HG02763 (cell line): ENCODE measurements around the gene MTX2.
A peak's percentile ranks its signal among the peaks of the same experiment; 100 is the strongest.
"Not testable (repeated sequence)": the region's sequence is repeated elsewhere in the genome, so short reads cannot be mapped to it uniquely, and the experiment has no call there.

ENCODE experiments used
- ATAC-seq: cut with Tn5 transposase; IDR thresholded peaks from one replicate; pipeline ENCODE4 v1.9.1; 2021; ENCODE audit warnings: mild to moderate bottlenecking, moderate library complexity; ENCODE audit not compliant: unreplicated experiment

The MTX2 gene

DNA sequence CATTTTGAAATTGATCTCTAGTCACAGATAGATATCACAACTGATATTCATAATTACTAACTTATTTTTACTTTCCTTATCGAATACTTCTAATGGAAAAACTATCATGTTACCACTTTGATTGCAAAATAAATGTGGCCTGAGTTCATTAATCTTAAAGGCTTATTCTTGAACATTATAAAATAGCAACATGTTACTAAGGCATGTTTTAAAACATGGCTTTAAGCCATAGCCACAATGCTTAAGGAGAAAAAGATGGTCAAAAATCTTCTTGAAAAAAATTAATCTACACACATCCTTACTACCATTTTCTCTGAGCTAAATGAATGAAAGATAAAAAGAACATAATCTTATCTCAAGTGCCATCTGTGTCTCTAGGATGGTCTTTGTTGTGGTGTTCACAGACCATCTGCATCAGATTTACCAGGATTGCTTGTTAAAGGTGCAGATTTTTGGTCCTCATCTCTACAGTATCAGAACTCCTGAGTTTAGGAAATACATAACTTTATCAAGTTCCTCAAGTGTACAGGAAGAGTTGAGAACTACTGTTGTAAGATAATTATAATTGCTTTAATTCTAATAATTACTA lies 15.3 kb downstream of the MTX2 start:
- no peak for ATAC-seq

DNA sequence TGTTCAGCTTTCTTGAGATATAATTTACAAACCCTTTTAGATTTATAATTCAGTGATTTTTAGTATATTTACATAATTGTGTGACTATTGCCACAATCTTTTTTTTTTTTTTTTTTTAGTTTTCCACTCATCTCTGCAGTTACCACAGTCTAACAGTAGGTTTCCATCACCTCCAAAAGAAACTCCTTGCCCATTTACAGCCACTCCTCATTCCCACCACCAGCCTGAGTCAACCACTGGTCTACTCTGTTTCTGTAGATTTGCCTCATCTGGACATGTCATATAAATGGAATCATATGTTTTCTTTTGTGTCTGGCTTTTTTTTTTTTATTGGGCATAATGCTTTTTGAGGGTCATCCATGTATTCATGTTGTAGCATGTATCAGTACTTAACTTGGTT lies 16.1 kb downstream of the MTX2 start:
- ATAC-seq, result no peak

DNA sequence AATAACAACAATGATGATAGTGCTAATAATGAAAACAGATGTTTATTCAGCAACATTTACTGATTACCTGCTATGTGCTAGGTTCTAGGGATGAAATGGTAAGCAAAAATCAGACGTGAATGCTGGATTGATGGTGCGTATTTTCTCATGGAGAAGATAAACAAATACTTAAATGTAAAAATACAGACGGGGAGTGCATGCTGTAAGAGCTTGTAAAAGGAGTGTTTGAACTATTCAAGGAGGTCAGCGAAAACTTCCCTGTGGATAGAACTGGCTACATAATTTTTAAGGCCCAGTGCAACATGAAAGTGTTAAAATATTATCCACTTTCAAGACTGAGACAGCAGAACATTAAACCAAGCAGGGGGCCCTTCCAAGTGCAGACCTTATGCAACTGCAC lies 22.1 kb downstream of the MTX2 start:
- ATAC-seq, result no peak

DNA sequence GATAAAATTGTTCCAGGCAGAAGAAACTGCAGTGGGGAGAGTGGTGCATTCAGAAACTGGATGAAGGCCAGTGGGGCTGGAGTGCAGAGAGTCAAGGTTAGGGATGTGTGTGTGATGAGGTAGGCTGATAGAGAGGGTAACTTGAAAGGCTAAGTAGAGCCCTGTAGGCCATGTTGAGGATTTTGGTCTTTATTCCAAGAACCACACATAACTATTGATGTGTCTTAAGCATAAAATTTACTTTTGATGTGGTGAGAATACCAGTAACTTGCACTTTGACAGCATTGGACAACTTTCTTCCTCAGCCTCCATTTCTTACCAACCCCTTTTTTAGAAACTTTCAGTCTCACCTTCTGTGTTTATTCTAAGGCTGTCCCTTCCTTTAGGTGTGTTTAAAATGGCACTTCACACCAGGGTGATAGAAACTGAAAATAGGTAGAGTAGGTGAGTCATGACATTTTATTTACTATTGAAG lies 22.6 kb downstream of the MTX2 start:
- peak; percentile 91 for ATAC-seq

DNA sequence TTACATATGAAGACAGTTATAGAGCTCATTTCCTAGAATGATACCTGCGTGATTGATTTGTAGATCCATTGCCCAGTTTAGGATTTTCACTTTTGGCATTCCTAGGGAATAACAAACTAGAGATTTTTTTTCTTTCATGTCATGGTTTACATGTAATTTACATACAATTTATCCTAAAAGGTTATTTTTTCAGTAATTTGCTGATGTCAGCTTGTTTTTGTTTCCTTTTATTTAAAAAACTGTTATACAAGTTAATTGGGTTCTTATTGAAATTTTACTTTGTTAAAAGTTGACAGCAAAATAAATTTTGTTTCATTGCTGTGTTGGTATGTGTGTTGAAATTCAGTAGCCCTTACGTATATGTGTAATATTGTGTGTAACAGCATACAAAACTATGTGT lies 23.4 kb downstream of the MTX2 start:
- no peak for ATAC-seq

DNA sequence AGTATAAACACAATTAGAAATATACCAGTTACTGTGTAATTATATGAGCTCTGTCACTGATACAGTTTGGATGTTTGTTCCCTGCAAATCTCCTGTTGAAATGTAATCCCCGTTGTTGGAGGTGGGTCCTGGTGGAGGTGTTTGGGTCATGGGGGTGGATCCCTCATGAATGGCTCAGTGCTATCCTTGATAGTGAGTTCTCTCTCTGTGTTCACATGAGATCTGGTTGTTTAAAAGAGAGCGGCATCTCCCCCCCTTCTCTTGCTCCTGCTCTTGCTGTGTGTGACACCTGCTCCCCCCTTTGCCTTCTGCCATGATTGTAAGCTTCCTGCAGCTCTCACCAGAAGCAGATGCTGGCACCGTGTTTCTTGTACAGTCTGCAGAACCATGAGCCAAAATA lies 24.1 kb downstream of the MTX2 start:
- ATAC-seq, result no peak

DNA sequence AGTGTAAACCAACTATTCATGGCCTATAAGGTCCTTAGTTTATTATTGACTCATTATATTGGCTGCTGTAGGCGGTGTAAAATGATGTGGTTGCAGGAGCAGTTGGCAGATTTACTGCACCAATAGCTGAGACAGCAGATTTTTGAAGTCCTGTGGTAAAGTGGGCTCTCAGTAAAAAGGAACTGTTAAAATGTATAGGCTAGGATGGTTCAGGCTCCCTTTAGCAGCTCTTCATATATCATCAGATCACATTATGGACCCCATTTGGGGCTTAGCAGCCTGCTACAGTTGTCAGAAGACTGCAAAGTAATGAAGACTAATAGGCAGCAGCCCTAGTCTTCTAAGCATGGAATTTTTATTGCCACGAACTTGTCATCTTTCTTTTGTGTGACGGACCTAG lies 27.8 kb downstream of the MTX2 start:
- no peak for ATAC-seq

DNA sequence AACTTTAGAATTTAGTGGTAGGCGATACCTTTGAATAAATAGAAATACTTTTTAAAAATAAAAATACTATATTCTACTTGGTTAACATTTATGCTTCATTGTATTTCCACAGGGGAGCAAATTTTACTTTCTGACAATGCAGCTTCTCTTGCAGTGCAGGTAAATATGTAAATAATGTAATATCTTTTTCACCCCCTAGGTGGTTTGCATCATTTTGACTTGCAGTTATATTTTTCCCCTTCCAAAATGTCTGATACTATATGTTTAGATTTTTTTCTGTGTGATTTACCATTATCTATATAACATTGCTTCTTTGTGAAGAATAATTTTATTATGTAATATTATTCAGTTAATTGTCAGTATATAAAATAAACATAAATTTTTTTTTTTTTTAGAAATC lies 28.5 kb downstream of the MTX2 start:
- no peak for ATAC-seq

DNA sequence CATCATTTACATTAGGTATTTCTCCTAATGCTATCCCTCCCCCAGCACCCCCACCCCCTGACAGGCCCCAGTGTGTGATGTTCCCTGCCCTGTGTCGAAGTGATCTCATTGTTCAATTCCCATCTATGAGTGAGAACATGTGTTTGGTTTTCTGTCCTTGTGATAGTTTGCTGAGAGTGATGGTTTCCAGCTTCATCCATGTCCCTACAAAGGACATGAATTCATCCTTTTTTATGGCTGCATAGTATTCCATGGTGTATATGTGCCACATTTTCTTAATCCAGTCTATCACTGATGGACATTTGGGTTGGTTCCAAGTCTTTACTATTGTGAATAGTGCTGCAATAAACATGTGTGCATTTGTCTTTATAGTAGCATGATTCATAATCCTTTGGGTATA lies 36.8 kb downstream of the MTX2 start:
- ATAC-seq, result not testable (repeated sequence)

DNA sequence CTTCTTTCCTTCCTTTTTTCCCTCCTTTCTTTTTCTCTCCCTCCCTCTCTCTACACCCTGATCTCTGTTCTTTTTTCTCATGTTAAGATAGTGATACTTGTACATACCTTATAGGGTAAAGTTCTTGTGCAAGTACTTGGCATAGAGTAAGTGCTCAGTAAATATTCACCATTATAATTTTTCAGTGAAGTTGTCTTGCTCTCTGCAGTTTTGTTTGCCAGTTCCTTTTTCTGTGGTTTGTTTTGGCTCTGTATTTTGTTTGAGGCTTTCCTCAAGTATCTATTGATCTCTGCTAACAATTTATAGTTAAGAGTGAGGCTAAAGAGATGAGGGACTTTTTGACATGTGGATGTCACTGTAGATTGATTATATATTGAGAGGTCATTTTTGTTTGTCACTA lies 48.0 kb downstream of the MTX2 start:
- no peak for ATAC-seq

DNA sequence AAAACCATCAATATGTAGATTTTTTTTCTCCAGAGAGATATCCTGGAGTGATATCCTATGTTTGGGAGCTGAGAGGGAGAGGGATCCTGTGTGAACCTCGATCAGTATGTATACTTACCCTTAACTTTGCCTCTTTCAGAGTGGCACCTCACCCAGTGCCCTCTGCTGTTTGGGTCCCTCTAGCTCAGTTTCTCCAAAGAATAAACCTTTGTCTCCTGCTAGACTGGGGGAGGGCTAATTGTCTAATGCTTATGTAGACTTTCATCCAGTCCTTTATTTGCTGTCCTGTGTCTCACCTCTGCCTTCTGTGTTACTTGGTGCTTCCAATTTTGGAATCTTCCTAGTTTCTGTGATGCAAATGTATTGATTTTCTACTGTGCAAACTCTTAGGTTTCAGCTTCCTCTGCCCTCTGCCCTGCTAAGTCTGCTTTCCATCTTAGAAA lies 48.4 kb downstream of the MTX2 start:
- ATAC-seq, result no peak

DNA sequence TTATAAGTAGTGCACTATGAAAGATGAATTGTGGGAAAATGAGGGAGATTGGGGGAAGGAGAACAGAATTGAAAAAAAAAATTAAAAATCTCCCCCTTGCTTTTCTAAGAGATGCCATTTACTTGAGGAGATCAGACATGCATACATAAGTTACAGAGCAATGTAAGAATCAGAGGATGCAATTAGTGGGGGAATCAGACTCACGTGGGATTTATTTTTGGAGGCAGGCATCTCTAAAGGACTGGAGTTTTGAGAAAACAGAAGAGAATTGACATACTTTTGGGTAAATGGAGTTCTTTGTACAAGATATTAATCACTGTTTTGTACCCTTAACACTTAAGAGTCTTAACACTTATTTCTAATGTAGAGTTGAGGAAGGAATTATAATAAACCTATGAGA lies 52.7 kb downstream of the MTX2 start:
- no peak for ATAC-seq

DNA sequence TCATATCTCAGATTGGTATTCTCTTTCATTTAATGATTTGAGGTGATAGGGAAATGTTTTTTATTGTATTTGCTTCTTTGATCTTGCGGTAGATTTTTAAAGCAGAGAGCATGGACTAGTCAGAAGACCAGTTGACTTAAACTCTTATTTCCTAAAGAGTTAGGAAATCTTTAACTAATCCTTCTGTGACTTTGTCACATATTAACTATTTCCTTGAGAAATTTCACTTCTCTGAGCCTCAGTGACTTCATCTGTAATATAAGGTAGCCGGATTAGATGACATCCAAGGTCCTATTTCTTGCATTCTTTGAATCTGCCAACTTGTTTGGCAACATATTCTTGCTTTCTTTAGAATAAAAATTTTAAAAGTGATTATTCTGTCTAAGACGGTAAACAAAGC lies 55.6 kb downstream of the MTX2 start:
- ATAC-seq, result no peak

DNA sequence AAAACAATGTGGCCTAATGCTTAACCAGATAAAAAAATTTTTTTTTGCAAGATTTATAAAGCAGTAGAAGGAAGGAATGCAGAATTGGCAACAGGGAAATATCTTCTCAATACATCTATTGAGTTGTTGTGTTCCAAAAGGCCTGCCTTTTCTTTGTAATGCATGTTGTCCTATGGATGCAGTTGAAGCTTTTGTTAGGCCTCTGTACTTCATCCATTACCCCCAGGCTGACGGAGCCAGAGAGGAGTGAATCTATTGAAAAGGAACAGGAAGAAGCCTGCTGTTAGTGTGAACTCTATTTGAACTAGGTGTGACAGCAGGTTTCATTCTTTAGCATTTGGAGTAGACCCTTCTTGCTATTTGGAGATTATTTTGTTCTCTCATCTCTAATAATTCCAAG lies 56.5 kb downstream of the MTX2 start:
- ATAC-seq, result no peak

DNA sequence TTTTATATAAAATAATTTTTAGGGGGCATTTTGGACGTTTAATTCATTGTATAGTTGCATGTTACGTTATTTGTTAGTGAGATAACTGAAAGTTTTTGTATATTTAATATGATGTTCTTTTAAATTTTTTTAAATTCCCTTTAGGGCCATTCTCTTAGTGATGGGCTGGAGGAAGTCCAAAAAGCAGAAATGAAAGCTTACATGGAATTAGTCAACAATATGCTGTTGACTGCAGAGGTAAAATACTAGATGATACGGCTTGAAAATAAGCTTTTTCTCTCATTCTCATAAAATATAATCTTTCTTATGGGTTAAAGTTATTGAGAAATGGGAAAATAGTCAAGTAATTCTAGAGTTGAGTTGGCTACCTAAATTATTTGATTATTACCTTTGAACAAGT lies 58.9 kb downstream of the MTX2 start:
- ATAC-seq, result no peak

DNA sequence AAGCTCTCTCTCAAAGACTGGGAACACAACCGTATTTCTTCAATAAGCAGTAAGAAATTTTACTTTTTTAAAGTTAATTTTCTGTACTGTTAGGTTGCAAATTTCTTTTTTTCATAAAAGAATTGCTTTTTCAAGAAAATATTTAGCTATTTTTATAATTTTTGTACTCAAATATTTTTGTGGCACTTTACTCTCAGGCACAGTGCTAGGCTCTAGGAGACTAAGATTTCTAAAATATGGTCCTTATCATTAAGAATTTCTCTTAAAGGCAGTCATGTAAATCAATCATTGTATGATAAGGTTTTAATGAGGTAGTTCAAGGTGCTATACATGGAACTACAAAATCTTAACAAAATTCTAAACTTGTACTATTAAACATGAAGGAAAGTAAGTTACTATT lies 61.4 kb downstream of the MTX2 start:
- ATAC-seq, result no peak

DNA sequence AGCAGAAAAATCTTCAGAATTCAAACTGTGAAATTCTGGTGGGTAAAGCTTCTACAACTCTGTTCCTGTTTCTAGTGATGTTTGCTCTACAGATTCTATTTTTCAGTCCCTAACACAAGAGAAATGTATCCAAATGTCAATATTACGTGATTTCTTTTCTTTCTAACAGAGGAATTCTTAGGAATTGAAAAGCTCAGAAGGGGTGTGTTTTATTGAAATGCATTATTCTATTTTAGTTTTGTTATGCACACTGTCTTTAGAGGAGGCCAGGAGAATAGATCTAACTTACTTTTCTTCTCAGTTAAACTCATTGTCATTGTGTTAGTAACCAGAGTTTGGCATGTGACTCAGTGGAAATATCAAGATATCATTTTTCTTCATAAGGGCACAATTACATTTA lies 62.4 kb downstream of the MTX2 start:
- ATAC-seq, result no peak

DNA sequence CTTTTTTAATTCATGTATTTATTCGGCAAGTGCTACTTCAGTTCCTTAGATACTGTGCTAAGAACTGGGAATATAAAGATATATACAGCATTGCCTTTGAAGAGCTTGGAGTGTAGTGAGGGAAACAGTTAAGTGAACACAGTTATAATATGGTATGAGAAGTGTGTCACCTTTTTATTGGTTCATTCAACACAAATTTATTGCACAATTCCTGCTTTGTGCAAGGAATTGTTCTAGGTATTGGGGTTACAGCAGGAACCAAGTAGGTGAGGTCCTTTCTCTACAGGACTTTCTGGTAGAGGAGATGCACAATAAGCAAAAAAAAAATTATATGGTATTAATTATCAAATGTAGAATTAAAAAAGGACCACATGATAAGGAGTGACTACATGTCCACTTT lies 65.5 kb downstream of the MTX2 start:
- ATAC-seq, result no peak

DNA sequence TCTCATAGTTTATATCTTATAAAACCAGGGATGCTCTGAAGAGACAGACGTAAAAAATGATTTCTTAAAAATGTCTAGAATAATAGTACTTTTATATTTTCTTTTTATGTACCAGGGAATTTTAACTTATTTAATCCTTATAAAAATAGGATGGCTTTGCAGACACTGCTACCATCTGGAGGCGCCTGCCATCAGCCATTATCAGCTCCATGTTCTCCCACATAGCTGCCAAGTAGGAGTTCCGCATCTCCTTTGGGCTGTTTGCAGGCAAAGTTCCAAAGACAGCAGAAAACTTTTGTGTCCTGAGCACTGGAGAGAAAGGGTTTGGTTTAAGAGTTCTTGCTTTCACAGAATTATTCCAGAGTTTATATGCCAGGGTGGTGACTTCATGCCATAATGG lies 69.2 kb downstream of the MTX2 start:
- ATAC-seq, result no peak

DNA sequence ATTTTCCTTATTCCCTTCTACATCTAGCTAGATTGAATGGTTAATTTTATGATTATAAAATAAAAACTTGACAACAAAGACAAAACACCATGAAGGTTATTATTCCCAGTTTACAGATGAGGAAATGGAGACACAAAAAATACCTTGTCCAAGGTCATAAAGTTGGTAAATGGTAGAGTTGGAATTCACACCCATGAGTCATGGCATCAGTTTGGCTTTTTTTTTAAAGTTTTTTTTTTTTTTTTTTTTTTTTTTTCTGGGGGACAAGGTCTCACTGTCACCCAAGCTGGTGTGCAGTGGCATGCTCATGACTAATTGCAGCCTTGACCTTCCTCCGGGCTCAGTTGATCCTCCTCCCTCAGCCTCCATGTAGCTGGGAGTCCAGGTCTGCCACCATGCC lies 70.0 kb downstream of the MTX2 start:
- no peak for ATAC-seq

DNA sequence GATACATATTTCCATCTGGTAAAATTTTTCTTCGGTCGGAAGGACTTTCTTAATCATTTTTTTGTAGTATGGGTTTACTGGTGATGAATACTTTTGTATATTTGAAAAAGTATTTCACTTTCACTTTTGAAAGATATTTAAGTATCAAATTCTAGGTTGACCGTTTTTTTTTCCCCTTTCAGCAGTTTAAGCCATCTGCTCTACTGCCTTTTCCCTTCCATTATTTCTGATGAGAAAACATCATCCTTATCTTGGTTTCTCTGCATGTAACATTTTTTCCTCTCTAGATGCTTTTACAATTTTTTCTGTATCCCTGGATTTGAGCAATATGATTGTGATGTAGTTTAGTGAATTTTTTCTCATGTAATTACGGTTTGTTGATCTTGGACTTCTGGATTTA lies 87.0 kb downstream of the MTX2 start:
- no peak for ATAC-seq

DNA sequence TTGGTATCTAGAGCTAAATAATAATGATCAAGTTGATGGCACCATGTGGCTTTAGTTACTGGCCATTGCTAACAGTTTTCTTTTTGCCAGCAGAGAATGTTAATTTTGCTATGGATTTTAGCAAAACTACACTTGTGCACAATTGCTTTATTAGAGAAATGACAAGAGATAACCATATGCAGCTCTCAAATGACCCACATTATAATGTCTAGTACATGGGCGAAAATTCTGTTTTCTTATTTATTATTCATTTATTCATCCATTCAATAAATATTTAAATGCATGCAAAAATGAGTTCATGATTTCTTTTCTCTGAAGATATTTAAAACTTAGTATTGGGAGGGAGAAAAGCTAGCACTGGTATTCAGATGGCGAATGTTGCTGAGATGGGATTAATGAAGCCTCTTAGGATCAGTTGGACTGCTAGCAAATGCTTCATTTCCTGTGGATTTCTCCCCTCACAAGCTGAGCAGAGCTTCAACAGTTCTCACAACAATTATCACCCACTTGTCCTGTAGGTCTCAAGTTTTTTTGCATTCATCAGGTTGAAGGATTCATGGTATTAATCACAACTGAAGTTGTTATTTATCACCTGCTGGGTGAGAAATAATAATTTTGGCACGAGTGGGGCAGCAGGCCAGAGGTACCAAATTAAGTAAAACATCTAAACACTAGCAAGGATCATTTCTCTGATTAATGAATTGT lies 95.2 kb downstream of the MTX2 start:
- ATAC-seq, result no peak

DNA sequence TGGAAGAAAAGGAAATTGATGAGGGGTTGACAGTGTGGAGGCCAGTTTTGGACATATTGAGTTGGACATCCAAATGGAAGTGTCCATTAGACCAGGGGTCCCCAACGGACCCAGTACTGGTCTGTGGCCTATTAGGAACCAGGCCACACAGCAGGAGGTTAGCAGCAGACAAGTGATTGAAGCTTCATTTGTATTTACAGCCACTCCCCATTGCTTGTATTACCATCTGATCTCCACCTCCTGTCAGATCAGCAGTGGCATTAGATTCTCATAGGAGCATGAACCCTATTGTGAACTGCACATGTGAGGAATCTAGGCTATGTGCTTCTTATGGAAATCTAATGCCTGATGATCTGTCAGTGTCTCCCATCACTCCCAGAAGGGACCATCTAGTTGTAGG lies 99.1 kb downstream of the MTX2 start:
- ATAC-seq, result no peak
